ENCODE data around the gene CACNG8. TPM values are rescaled to one million over a fixed set of nuclear protein-coding genes. Genes with fewer than 3 reads are reported as not detected.
A peak's percentile ranks its signal among the peaks of the same experiment; 100 is the strongest.

CACNG8 gene
- total RNA-seq, 2 donors from 2014 or later: 0.48 to 4.8 TPM

DNA sequence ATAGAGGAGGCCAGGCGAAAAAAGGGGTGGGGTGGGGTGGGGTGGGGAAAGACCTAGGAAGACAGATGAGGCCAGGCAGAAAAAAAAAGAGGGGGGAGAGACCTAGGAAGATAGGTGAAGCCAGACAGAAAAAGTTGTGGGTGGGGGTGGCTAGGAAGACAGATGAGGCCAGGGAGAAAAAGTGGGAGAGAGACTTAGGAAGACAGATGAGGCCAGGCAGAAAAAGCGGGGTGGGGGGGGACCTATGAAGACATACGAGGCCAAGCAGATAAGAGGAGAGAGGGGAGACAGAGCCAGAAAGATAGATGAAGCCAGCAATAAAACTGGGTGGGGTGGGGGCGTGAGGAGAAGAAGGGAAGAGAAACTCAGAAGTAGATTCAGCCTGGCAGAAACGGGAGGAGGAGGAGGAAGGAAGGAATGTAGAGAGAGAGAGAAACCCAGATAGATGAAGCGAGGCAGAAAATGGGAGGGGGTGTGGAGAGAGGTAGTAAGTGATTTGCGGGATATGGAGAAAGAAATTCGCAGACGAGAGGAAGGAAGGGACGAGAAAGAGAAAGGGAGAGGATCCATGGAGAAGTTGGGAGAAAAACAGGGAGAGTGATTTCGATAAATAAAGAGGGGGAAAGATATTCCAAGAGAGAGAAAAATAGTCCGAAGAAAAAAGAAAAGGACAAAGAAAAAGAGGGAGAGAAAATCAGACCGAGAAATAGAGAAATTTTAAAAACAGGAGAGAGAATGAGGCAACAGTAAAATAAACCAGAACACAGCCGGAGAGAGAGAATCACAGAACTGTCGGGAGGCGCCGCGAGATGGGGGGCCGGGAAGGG, 16.5 kb downstream of the CACNG8 start:
- no peaks in the 10 kb centered on the region for H3K36me3 ChIP-seq (ENCODE audit: control insufficient read depth, insufficient read depth, low read length)
- DNase-seq: no peak
- H3K9ac ChIP-seq (ENCODE audit: extremely low read depth, low read length, poor library complexity, severe bottlenecking): peak overlapping the region; percentile 45
- Mint-ChIP-seq H3K4me1 (peaks cover 8% of the 10 kb centered on the region), H3K27ac (no peak overlapping the region), H3K9me3 (peaks cover 24% of the 10 kb centered on the region), H3K27me3 (ENCODE audit: insufficient read depth) (peaks cover 63% of the 10 kb centered on the region), H3K4me3 (peak overlapping the region; percentile 58), H3K36me3 (ENCODE audit: low read depth) (no peaks in the 10 kb centered on the region)
- H3K4me3 ChIP-seq (ENCODE audit: low read length): peak overlapping the region; percentile 83
- no peaks in the 10 kb centered on the region for H3K9me3 ChIP-seq (ENCODE audit: control insufficient read depth, low read length)
- H3K27me3 ChIP-seq (ENCODE audit: control insufficient read depth, insufficient read depth, low read length, poor library complexity, severe bottlenecking): peaks cover 22% of the 10 kb centered on the region
- WGBS, 2 experiments (ENCODE audit: insufficient coverage in 1 of 2, insufficient read length in 1 of 2): 5 to 6% methylated on average over 13 to 19 of the region's 19 CpGs
- TF ChIP-seq, protein P1, sequence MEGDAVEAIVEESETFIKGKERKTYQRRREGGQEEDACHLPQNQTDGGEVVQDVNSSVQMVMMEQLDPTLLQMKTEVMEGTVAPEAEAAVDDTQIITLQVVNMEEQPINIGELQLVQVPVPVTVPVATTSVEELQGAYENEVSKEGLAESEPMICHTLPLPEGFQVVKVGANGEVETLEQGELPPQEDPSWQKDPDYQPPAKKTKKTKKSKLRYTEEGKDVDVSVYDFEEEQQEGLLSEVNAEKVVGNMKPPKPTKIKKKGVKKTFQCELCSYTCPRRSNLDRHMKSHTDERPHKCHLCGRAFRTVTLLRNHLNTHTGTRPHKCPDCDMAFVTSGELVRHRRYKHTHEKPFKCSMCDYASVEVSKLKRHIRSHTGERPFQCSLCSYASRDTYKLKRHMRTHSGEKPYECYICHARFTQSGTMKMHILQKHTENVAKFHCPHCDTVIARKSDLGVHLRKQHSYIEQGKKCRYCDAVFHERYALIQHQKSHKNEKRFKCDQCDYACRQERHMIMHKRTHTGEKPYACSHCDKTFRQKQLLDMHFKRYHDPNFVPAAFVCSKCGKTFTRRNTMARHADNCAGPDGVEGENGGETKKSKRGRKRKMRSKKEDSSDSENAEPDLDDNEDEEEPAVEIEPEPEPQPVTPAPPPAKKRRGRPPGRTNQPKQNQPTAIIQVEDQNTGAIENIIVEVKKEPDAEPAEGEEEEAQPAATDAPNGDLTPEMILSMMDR (conservative IDR thresholded peaks at IDR 0.05): no peak
- no peaks in the 10 kb centered on the region for H3K4me1 ChIP-seq (ENCODE audit: control insufficient read depth, insufficient read depth, low read length)
- no peak overlapping the region for H3K27ac ChIP-seq (ENCODE audit: low read depth, low read length)

GRCh38 chr19:53980539-53981375, 18.0 kb downstream of the CACNG8 start:
- Mint-ChIP-seq H3K36me3 (ENCODE audit: low read depth) (no peaks in the 10 kb centered on the region), H3K4me1 (peaks cover 8% of the 10 kb centered on the region), H3K27me3 (ENCODE audit: insufficient read depth) (peaks cover 55% of the 10 kb centered on the region), H3K4me3 (peak overlapping the region; percentile 58), H3K27ac (peak overlapping the region; percentile 93), H3K9me3 (peaks cover 24% of the 10 kb centered on the region)
- peaks cover 28% of the 10 kb centered on the region for H3K27me3 ChIP-seq (ENCODE audit: control insufficient read depth, insufficient read depth, low read length, poor library complexity, severe bottlenecking)
- 14 to 18% methylated on average over 17 to 20 of the region's 20 CpGs for WGBS, 2 experiments (ENCODE audit: insufficient coverage in 1 of 2, insufficient read length in 1 of 2)
- H3K4me3 ChIP-seq (ENCODE audit: low read length): peak overlapping the region; percentile 83
- TF ChIP-seq, protein P1 (conservative IDR thresholded peaks at IDR 0.05): no peak
- peak overlapping the region; percentile 39 for H3K9ac ChIP-seq (ENCODE audit: extremely low read depth, low read length, poor library complexity, severe bottlenecking)
- H3K36me3 ChIP-seq (ENCODE audit: control insufficient read depth, insufficient read depth, low read length): no peaks in the 10 kb centered on the region
- H3K9me3 ChIP-seq (ENCODE audit: control insufficient read depth, low read length): no peaks in the 10 kb centered on the region
- peak; percentile 94 for DNase-seq
- H3K27ac ChIP-seq (ENCODE audit: low read depth, low read length): peak overlapping the region; percentile 66
- H3K4me1 ChIP-seq (ENCODE audit: control insufficient read depth, insufficient read depth, low read length): no peaks in the 10 kb centered on the region

DNA sequence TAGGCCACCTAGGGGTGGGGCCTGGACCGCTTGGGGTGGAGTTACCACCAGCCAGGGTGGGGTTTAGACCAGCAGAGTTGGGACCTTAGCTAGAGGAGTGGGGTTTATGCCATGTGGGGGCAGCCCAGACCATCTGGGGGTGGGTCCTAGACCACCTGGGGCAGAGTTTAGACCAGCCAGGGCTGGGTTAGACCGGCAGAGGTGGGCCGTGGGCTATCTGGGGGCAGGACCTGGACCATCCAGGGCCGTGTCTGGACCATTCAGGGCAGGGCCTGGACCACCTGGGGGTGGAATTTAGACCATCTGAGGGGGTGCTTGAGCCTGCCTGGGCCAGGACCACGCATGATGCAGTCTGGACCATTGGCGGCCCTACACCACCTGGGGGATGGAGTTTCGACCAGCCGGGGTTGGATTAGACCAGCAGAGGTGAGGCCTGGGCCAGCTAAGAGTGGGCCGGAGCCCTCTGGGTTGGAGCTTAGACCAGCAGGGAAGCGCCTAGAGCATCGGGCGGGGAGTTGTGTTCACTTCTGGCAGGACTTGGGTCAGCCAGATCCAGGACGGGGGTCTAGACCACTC, 18.7 kb downstream of the CACNG8 start:
- Histone ChIP-seq H3K9me3 (ENCODE audit: control insufficient read depth, low read length) (no peaks in the 10 kb centered on the region), H3K9ac (ENCODE audit: extremely low read depth, low read length, poor library complexity, severe bottlenecking) (no peak overlapping the region), H3K4me1 (ENCODE audit: control insufficient read depth, insufficient read depth, low read length) (no peaks in the 10 kb centered on the region), H3K27ac (ENCODE audit: low read depth, low read length) (no peak overlapping the region), H3K4me3 (ENCODE audit: low read length) (peak overlapping the region; percentile 83), H3K36me3 (ENCODE audit: control insufficient read depth, insufficient read depth, low read length) (no peaks in the 10 kb centered on the region), H3K27me3 (ENCODE audit: control insufficient read depth, insufficient read depth, low read length, poor library complexity, severe bottlenecking) (peaks cover 28% of the 10 kb centered on the region)
- TF ChIP-seq, protein P1 (conservative IDR thresholded peaks at IDR 0.05): no peak
- no peak overlapping the region for H3K27ac Mint-ChIP-seq
- H3K4me1 Mint-ChIP-seq: peaks cover 8% of the 10 kb centered on the region
- WGBS, 2 experiments (ENCODE audit: insufficient coverage in 1 of 2, insufficient read length in 1 of 2): 73 to 83% methylated on average over 5 to 13 of the region's 13 CpGs
- peak overlapping the region; percentile 41 for H3K4me3 Mint-ChIP-seq
- H3K27me3 Mint-ChIP-seq (ENCODE audit: insufficient read depth): peaks cover 48% of the 10 kb centered on the region
- H3K36me3 Mint-ChIP-seq (ENCODE audit: low read depth): no peaks in the 10 kb centered on the region
- H3K9me3 Mint-ChIP-seq: peaks cover 24% of the 10 kb centered on the region
- peak; percentile 71 for DNase-seq
